Lower lobe of right lung (tissue), 2 donors: ENCODE results near the gene DHDH. TPM values are rescaled to one million over a fixed set of nuclear protein-coding genes. Genes with fewer than 3 reads are reported as not detected.

ENCODE experiments used
- ATAC-seq, 2 donors: fragments of 200-7000 bp; cut with Tn5 transposase; one replicate each; pipeline ENCODE4 v1.9.1; 2020 to 2022; ENCODE audit warnings: mild to moderate bottlenecking in 2 of 2, moderate library complexity in 2 of 2
- DNase-seq: peaks from one replicate; pipeline ENCODE4 v3.0.0-alpha.2; 2020
- H3K27ac ChIP-seq: fragments of 200-600 bp; one replicate; pipeline ENCODE4 v1.8.0; 2022
- H3K27me3 ChIP-seq: fragments of 200-600 bp; one replicate; pipeline ENCODE4 v1.8.0; 2022; ENCODE audit warnings: low read depth
- H3K36me3 ChIP-seq: fragments of 200-600 bp; one replicate; pipeline ENCODE4 v1.8.0; 2022; ENCODE audit warnings: mild to moderate bottlenecking
- H3K4me1 ChIP-seq: fragments of 200-600 bp; one replicate; pipeline ENCODE4 v1.8.0; 2022
- H3K4me3 ChIP-seq: fragments of 200-600 bp; one replicate; pipeline ENCODE4 v1.8.0; 2022; ENCODE audit warnings: mild to moderate bottlenecking
- H3K9me3 ChIP-seq: fragments of 200-600 bp; one replicate; pipeline ENCODE4 v1.8.0; 2022
- CTCF ChIP-seq: fragments of 200-600 bp; IDR thresholded peaks from one replicate; pipeline ENCODE4 v1.8.0; 2022; ENCODE audit warnings: antibody characterized with exemption, mild to moderate bottlenecking
- intact Hi-C: fragments of 100-400 bp; cut with DNase I; formaldehyde crosslinking; loops from one replicate; pipeline ENCODE4 v1.11.0; 2022
- total RNA-seq: library from RNA; stranded (reverse); fragmentation: NEBNext Ultra II Directional; extraction: Animal tissue kit (Norgen Biotek cat#: 25700); gene quantifications from one replicate; pipeline ENCODE4 v1.2.1, GENCODE V29; 2021
- donor health status: DM: no; HTN: yes; CAD: no; lungs with severe emphysema.

DHDH gene
- total RNA-seq, 1 donor from 2014 or later, result 1.9 TPM

GRCh38 chr19:48950159-48950558, 16.7 kb downstream of the DHDH start:
- intact Hi-C loops, result no loop called here
- TF ChIP-seq CTCF, result no peak
- DNase-seq (no peak), ATAC-seq (no peak)
- H3K27ac ChIP-seq, result no peak overlapping the region
- H3K9me3 ChIP-seq, result peaks cover 6% of the 10 kb centered on the region
- peaks cover 6% of the 10 kb centered on the region for H3K4me1 ChIP-seq
- no peaks in the 10 kb centered on the region for H3K36me3 ChIP-seq
- no peak overlapping the region for H3K4me3 ChIP-seq
- no peaks in the 10 kb centered on the region for H3K27me3 ChIP-seq

- no peak overlapping the region for H3K27ac ChIP-seq
- H3K4me3 ChIP-seq, result no peak overlapping the region
- DNase-seq (no peak), ATAC-seq (no peak)
- peaks cover 14% of the 10 kb centered on the region for H3K4me1 ChIP-seq
- intact Hi-C loops, result no loop called here
- peaks cover under 1% of the 10 kb centered on the region for H3K36me3 ChIP-seq
- no peaks in the 10 kb centered on the region for H3K27me3 ChIP-seq
- no peak for TF ChIP-seq CTCF
- peaks cover 6% of the 10 kb centered on the region for H3K9me3 ChIP-seq
Observed at GRCh38 chr19:48950830-48951519, 17.5 kb downstream of the DHDH start.

- H3K4me3 ChIP-seq, result no peak overlapping the region
- intact Hi-C loops, result no loop called here
- H3K4me1 ChIP-seq, result peaks cover 18% of the 10 kb centered on the region
- DNase-seq (no peak), ATAC-seq (no peak)
- peaks cover 11% of the 10 kb centered on the region for H3K36me3 ChIP-seq
- TF ChIP-seq CTCF, result no peak
- H3K9me3 ChIP-seq, result no peaks in the 10 kb centered on the region
- no peaks in the 10 kb centered on the region for H3K27me3 ChIP-seq
- H3K27ac ChIP-seq, result no peak overlapping the region
Observed at GRCh38 chr19:48953141-48953540, 19.6 kb downstream of the DHDH start.

- intact Hi-C loops, result no loop called here
- H3K9me3 ChIP-seq, result no peaks in the 10 kb centered on the region
- H3K4me3 ChIP-seq, result peak overlapping the region; percentile 100
- peak overlapping the region; percentile 92 for H3K27ac ChIP-seq
- DNase-seq, result no peak
- no peak for TF ChIP-seq CTCF
- peaks cover 18% of the 10 kb centered on the region for H3K4me1 ChIP-seq
- peaks cover 11% of the 10 kb centered on the region for H3K36me3 ChIP-seq
- H3K27me3 ChIP-seq, result no peaks in the 10 kb centered on the region
- no peak for ATAC-seq
Observed at GRCh38 chr19:48953990-48954594, 20.6 kb downstream of the DHDH start.

GRCh38 chr19:48954595-48955307, 21.3 kb downstream of the DHDH start, which contains the start of gene BAX:
Gene BAX (plus strand): TSS chr19:48954875. CDS start chr19:48954929, 54 bp downstream.
- no peak for TF ChIP-seq CTCF
- H3K4me1 ChIP-seq, result peaks cover 18% of the 10 kb centered on the region
- no peaks in the 10 kb centered on the region for H3K9me3 ChIP-seq
- DNase-seq (peak; percentile 98), ATAC-seq (peak; percentile 95 to 97)
- H3K4me3 ChIP-seq, result peak within 1 kb of the TSS; percentile 100
- H3K27me3 ChIP-seq, result no peaks in the 10 kb centered on the region
- H3K36me3 ChIP-seq, result peaks cover 11% of the 10 kb centered on the region
- peak within 1 kb of the TSS; percentile 92 for H3K27ac ChIP-seq
- intact Hi-C loops, result no loop called here
